ENCODE measurements around the gene HPX.

DNA sequence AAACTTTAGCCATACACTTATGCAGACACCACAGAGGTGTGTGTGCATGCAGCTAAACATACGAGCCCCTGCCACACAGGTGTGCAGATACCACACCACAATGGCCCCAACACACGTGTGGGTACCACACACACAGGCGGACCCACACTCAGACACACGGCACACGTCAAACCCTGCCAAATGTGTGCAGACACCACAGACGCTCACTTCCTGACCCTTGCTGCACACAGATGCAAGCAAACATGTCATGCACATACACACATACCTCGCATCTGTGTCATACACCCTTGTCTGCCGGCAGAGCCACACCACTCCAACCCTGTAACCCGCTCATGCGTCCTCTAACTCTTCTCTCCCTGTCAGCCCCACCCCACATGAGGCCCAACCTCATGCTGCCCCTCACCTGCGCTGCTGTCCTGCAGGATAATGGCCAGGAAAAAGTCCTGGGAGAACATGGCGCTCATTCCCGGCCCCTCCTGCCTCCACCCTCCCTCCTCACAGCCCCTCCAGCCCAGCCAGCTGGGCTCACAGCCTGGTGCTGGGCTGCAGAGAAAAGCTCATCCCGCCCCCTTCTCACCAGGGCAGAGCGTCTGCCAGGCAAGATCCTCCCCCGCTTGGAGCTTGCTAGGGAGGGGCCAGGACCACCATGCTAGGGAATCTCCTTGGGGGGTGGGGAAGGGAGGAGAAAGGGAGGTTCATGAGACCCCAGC, 36.3 kb downstream of the HPX start:
- TF ChIP-seq, protein P1, sequence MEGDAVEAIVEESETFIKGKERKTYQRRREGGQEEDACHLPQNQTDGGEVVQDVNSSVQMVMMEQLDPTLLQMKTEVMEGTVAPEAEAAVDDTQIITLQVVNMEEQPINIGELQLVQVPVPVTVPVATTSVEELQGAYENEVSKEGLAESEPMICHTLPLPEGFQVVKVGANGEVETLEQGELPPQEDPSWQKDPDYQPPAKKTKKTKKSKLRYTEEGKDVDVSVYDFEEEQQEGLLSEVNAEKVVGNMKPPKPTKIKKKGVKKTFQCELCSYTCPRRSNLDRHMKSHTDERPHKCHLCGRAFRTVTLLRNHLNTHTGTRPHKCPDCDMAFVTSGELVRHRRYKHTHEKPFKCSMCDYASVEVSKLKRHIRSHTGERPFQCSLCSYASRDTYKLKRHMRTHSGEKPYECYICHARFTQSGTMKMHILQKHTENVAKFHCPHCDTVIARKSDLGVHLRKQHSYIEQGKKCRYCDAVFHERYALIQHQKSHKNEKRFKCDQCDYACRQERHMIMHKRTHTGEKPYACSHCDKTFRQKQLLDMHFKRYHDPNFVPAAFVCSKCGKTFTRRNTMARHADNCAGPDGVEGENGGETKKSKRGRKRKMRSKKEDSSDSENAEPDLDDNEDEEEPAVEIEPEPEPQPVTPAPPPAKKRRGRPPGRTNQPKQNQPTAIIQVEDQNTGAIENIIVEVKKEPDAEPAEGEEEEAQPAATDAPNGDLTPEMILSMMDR (conservative IDR thresholded peaks at IDR 0.05; ENCODE audit: low read depth, low read length) = no peak
- TF ChIP-seq RFX5 (IDR thresholded peaks at IDR 0.05; ENCODE audit: low read depth, low read length) (no peak), MAFK (IDR thresholded peaks at IDR 0.05; ENCODE audit: low read depth, low read length) (no peak), POLR2A (IDR thresholded peaks at IDR 0.05; ENCODE audit: low read depth, low read length) (no peak), RAD21 (IDR thresholded peaks at IDR 0.05; ENCODE audit: low read length) (no peak)
- TF ChIP-seq, protein P2, sequence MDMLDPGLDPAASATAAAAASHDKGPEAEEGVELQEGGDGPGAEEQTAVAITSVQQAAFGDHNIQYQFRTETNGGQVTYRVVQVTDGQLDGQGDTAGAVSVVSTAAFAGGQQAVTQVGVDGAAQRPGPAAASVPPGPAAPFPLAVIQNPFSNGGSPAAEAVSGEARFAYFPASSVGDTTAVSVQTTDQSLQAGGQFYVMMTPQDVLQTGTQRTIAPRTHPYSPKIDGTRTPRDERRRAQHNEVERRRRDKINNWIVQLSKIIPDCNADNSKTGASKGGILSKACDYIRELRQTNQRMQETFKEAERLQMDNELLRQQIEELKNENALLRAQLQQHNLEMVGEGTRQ (IDR thresholded peaks at IDR 0.05; ENCODE audit: low read depth, low read length) = no peak
